Epithelial cell of proximal tubule (primary cell): ENCODE results near the gene PTPRG. TPM values are rescaled to one million over a fixed set of nuclear protein-coding genes. Genes with fewer than 3 reads are reported as not detected.

Experiments used
- DNase-seq: peaks from one replicate; pipeline ENCODE4 v3.0.0-alpha.2; 2011; ENCODE audit warnings: low read depth
- H3K4me3 ChIP-seq: 2 replicates; pipeline ENCODE4 v1.5.1; 2011; ENCODE audit warnings: low read depth, mild to moderate bottlenecking, low read length
- total RNA-seq: library from RNA; depleted of rRNA; stranded (reverse); fragments of >200 nt; gene quantifications from 2 replicates; pipeline ENCODE4 v1.2.3, GENCODE V29; 2015
- TF ChIP-seq, protein P1 (sequence below): conservative IDR thresholded peaks from 2 replicates; pipeline ENCODE4 v1.5.1; 2012; ENCODE audit warnings: low read depth, mild to moderate bottlenecking, low read length

PTPRG gene
- total RNA-seq, 1 donor from 2014 or later: 13.5 TPM

DNA sequence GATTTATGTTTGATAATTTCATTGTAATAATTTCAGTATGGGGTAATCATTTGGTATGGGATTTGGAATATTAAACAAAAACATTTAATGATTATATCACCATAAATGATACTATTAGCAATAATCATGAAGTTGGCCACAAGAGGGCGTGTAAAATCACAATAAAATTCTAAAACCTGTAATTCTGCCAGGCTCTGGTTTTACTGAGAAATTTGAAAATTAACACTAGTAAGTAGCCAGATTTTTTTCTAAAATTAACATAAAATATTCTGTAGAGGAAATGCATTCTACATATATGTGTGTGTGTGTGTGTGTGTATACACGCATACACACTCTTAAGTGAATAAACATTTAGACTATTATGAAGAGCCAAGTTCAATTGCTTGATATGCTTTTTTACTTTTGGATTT is 771.5 kb downstream of the PTPRG start:
- TF ChIP-seq, protein P1, sequence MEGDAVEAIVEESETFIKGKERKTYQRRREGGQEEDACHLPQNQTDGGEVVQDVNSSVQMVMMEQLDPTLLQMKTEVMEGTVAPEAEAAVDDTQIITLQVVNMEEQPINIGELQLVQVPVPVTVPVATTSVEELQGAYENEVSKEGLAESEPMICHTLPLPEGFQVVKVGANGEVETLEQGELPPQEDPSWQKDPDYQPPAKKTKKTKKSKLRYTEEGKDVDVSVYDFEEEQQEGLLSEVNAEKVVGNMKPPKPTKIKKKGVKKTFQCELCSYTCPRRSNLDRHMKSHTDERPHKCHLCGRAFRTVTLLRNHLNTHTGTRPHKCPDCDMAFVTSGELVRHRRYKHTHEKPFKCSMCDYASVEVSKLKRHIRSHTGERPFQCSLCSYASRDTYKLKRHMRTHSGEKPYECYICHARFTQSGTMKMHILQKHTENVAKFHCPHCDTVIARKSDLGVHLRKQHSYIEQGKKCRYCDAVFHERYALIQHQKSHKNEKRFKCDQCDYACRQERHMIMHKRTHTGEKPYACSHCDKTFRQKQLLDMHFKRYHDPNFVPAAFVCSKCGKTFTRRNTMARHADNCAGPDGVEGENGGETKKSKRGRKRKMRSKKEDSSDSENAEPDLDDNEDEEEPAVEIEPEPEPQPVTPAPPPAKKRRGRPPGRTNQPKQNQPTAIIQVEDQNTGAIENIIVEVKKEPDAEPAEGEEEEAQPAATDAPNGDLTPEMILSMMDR: peak; percentile 59
- H3K4me3 ChIP-seq: no peak overlapping the region
- no peak for DNase-seq

DNA sequence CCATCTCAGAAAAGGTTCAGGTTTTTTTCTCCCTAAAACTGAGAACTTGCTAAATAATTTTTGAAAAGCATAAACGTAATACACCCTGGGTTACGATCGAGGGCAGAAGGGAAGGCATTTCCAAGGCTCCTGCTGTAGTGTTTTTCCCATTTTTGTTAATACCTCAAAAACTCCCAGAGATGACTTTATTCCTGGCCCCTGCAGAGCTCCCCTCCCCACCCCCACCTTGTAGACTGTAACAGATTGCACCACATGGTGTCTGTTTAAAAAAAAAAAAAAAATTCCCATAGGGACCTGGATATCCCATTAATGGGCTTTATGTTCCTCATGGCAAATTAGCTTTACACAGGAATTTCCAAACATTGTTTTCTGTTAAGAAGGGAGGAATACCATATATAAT is 773.8 kb downstream of the PTPRG start:
- no peak for DNase-seq
- H3K4me3 ChIP-seq: no peak overlapping the region
- TF ChIP-seq, protein P1: no peak

- TF ChIP-seq, protein P1: no peak
- no peak for DNase-seq
- no peak overlapping the region for H3K4me3 ChIP-seq
Measured at GRCh38 chr3:62343755-62344154, 782.4 kb downstream of the PTPRG start.
